ENCODE data around the gene DISP3. TPM values are rescaled to one million over a fixed set of nuclear protein-coding genes. Genes with fewer than 3 reads are reported as not detected.
A peak's percentile ranks its signal among the peaks of the same experiment; 100 is the strongest.

Gene DISP3
- total and polyA plus RNA-seq, 4 donors: 0.10 to 0.12 TPM; not detected in 2

- Histone ChIP-seq H3K9me3 (ENCODE audit: control insufficient read depth, low read length) (no peaks in the 10 kb centered on the region), H3K4me3 (ENCODE audit: low read length in 2 of 2) (no peak overlapping the region), H3K36me3 (ENCODE audit: control insufficient read depth in 1 of 2, insufficient read depth in 2 of 2, low read length in 1 of 2) (no peaks in the 10 kb centered on the region), H3K27me3 (ENCODE audit: control insufficient read depth in 1 of 2, insufficient read depth in 2 of 2, low read length in 1 of 2) (no peaks in the 10 kb centered on the region), H3K27ac (ENCODE audit: low read depth in 1 of 2, low read length in 2 of 2) (no peak overlapping the region), H3K4me1 (ENCODE audit: control insufficient read depth in 1 of 2, insufficient read depth in 2 of 2, low read length in 2 of 2) (no peaks in the 10 kb centered on the region)
- DNase-seq (peak in 1 of 2 donors; percentile 61), ATAC-seq (ENCODE audit: low FRiP score) (no peak)
- intact Hi-C loops (cut with DNase I): no loop called here
- 90% methylated on average over 23 of the region's 23 CpGs for WGBS, 2 donors
Measured at GRCh38 chr1:11520531-11521233, 41.7 kb downstream of the DISP3 start.

- ATAC-seq (ENCODE audit: low FRiP score) (no peak), DNase-seq (peak in 1 of 2 donors; percentile 32)
- no peaks in the 10 kb centered on the region for H3K9me3 ChIP-seq (ENCODE audit: control insufficient read depth, low read length)
- no peak overlapping the region for H3K4me3 ChIP-seq (ENCODE audit: low read length in 2 of 2)
- H3K27ac ChIP-seq (ENCODE audit: low read depth in 1 of 2, low read length in 2 of 2): no peak overlapping the region
- 87 to 88% methylated on average over 12 of the region's 12 CpGs for WGBS, 2 donors
- no peaks in the 10 kb centered on the region for H3K27me3 ChIP-seq (ENCODE audit: control insufficient read depth in 1 of 2, insufficient read depth in 2 of 2, low read length in 1 of 2)
- intact Hi-C loops (cut with DNase I): no loop called here
- no peaks in the 10 kb centered on the region for H3K4me1 ChIP-seq (ENCODE audit: control insufficient read depth in 1 of 2, insufficient read depth in 2 of 2, low read length in 2 of 2)
- H3K36me3 ChIP-seq (ENCODE audit: control insufficient read depth in 1 of 2, insufficient read depth in 2 of 2, low read length in 1 of 2): no peaks in the 10 kb centered on the region
Measured at GRCh38 chr1:11521582-11522399, 42.8 kb downstream of the DISP3 start.

- H3K36me3 ChIP-seq (ENCODE audit: control insufficient read depth in 1 of 2, insufficient read depth in 2 of 2, low read length in 1 of 2): no peaks in the 10 kb centered on the region
- no peak overlapping the region for H3K27ac ChIP-seq (ENCODE audit: low read depth in 1 of 2, low read length in 2 of 2)
- H3K9me3 ChIP-seq (ENCODE audit: control insufficient read depth, low read length): no peaks in the 10 kb centered on the region
- H3K27me3 ChIP-seq (ENCODE audit: control insufficient read depth in 1 of 2, insufficient read depth in 2 of 2, low read length in 1 of 2): no peaks in the 10 kb centered on the region
- DNase-seq (no peak), ATAC-seq (ENCODE audit: low FRiP score) (no peak)
- H3K4me1 ChIP-seq (ENCODE audit: control insufficient read depth in 1 of 2, insufficient read depth in 2 of 2, low read length in 2 of 2): no peaks in the 10 kb centered on the region
- WGBS, 2 donors: 69 to 74% methylated on average over 8 of the region's 8 CpGs
- H3K4me3 ChIP-seq (ENCODE audit: low read length in 2 of 2): no peak overlapping the region
- intact Hi-C loops (cut with DNase I): no loop called here
Measured at GRCh38 chr1:11522400-11523235, 43.7 kb downstream of the DISP3 start.

GRCh38 chr1:11523261-11523660 is 44.3 kb downstream of the DISP3 start:
- Histone ChIP-seq H3K4me1 (ENCODE audit: control insufficient read depth in 1 of 2, insufficient read depth in 2 of 2, low read length in 2 of 2) (no peaks in the 10 kb centered on the region), H3K36me3 (ENCODE audit: control insufficient read depth in 1 of 2, insufficient read depth in 2 of 2, low read length in 1 of 2) (no peaks in the 10 kb centered on the region)

GRCh38 chr1:11523746-11524464 is 45.0 kb downstream of the DISP3 start:
- Histone ChIP-seq H3K27me3 (ENCODE audit: control insufficient read depth in 1 of 2, insufficient read depth in 2 of 2, low read length in 1 of 2) (no peaks in the 10 kb centered on the region), H3K9me3 (ENCODE audit: control insufficient read depth, low read length) (no peaks in the 10 kb centered on the region), H3K4me1 (ENCODE audit: control insufficient read depth in 1 of 2, insufficient read depth in 2 of 2, low read length in 2 of 2) (no peaks in the 10 kb centered on the region), H3K4me3 (ENCODE audit: low read length in 2 of 2) (no peak overlapping the region), H3K36me3 (ENCODE audit: control insufficient read depth in 1 of 2, insufficient read depth in 2 of 2, low read length in 1 of 2) (no peaks in the 10 kb centered on the region), H3K27ac (ENCODE audit: low read depth in 1 of 2, low read length in 2 of 2) (no peak overlapping the region)
- ATAC-seq (ENCODE audit: low FRiP score) (no peak), DNase-seq (no peak)
- WGBS, 2 donors: 68 to 72% methylated on average over 9 of the region's 9 CpGs
- intact Hi-C loops (cut with DNase I): no loop called here

More at GRCh38 chr1:11523261-11523660, 44.3 kb downstream of the DISP3 start:
- intact Hi-C loops (cut with DNase I): no loop called here
- H3K27ac ChIP-seq (ENCODE audit: low read depth in 1 of 2, low read length in 2 of 2): no peak overlapping the region
- no peak overlapping the region for H3K4me3 ChIP-seq (ENCODE audit: low read length in 2 of 2)
- H3K9me3 ChIP-seq (ENCODE audit: control insufficient read depth, low read length): no peaks in the 10 kb centered on the region
- ATAC-seq (ENCODE audit: low FRiP score) (no peak), DNase-seq (no peak)
- 73 to 76% methylated on average over 10 of the region's 10 CpGs for WGBS, 2 donors
- H3K27me3 ChIP-seq (ENCODE audit: control insufficient read depth in 1 of 2, insufficient read depth in 2 of 2, low read length in 1 of 2): no peaks in the 10 kb centered on the region

- WGBS, 2 donors: 68 to 87% methylated on average over 5 to 6 of the region's 6 CpGs
- no peak overlapping the region for H3K4me3 ChIP-seq (ENCODE audit: low read length in 2 of 2)
- no peak for ATAC-seq (ENCODE audit: low FRiP score)
- intact Hi-C loops (cut with DNase I): no loop called here
- no peaks in the 10 kb centered on the region for H3K9me3 ChIP-seq (ENCODE audit: control insufficient read depth, low read length)
- H3K4me1 ChIP-seq (ENCODE audit: control insufficient read depth in 1 of 2, insufficient read depth in 2 of 2, low read length in 2 of 2): no peaks in the 10 kb centered on the region
- no peak overlapping the region for H3K27ac ChIP-seq (ENCODE audit: low read depth in 1 of 2, low read length in 2 of 2)
- no peak for DNase-seq
- no peaks in the 10 kb centered on the region for H3K36me3 ChIP-seq (ENCODE audit: control insufficient read depth in 1 of 2, insufficient read depth in 2 of 2, low read length in 1 of 2)
- no peaks in the 10 kb centered on the region for H3K27me3 ChIP-seq (ENCODE audit: control insufficient read depth in 1 of 2, insufficient read depth in 2 of 2, low read length in 1 of 2)
Measured at GRCh38 chr1:11524465-11525150, 45.7 kb downstream of the DISP3 start.

GRCh38 chr1:11525151-11525505 is 46.2 kb downstream of the DISP3 start:
- no peak for DNase-seq
- intact Hi-C loops (cut with DNase I): no loop called here
- 85% methylated on average over 8 of the region's 8 CpGs for WGBS, 2 donors
- Histone ChIP-seq H3K27ac (ENCODE audit: low read depth in 1 of 2, low read length in 2 of 2) (no peak overlapping the region), H3K36me3 (ENCODE audit: control insufficient read depth in 1 of 2, insufficient read depth in 2 of 2, low read length in 1 of 2) (no peaks in the 10 kb centered on the region), H3K4me1 (ENCODE audit: control insufficient read depth in 1 of 2, insufficient read depth in 2 of 2, low read length in 2 of 2) (no peaks in the 10 kb centered on the region), H3K9me3 (ENCODE audit: control insufficient read depth, low read length) (no peaks in the 10 kb centered on the region), H3K4me3 (ENCODE audit: low read length in 2 of 2) (no peak overlapping the region), H3K27me3 (ENCODE audit: control insufficient read depth in 1 of 2, insufficient read depth in 2 of 2, low read length in 1 of 2) (no peaks in the 10 kb centered on the region)
- ATAC-seq (ENCODE audit: low FRiP score): no peak

GRCh38 chr1:11525516-11525915 is 46.6 kb downstream of the DISP3 start:
- WGBS, 2 donors: 74 to 87% methylated on average over 7 of the region's 7 CpGs
- intact Hi-C loops (cut with DNase I): no loop called here

More at GRCh38 chr1:11525516-11525915, 46.6 kb downstream of the DISP3 start:
- Histone ChIP-seq H3K9me3 (ENCODE audit: control insufficient read depth, low read length) (no peaks in the 10 kb centered on the region), H3K4me1 (ENCODE audit: control insufficient read depth in 1 of 2, insufficient read depth in 2 of 2, low read length in 2 of 2) (no peaks in the 10 kb centered on the region), H3K27ac (ENCODE audit: low read depth in 1 of 2, low read length in 2 of 2) (no peak overlapping the region), H3K27me3 (ENCODE audit: control insufficient read depth in 1 of 2, insufficient read depth in 2 of 2, low read length in 1 of 2) (no peaks in the 10 kb centered on the region), H3K4me3 (ENCODE audit: low read length in 2 of 2) (no peak overlapping the region), H3K36me3 (ENCODE audit: control insufficient read depth in 1 of 2, insufficient read depth in 2 of 2, low read length in 1 of 2) (no peaks in the 10 kb centered on the region)
- no peak for ATAC-seq (ENCODE audit: low FRiP score)
- DNase-seq: no peak
